HG03460 (cell line): Measurements from ENCODE around the gene FAM200C.

ENCODE experiments used
- ATAC-seq: cut with Tn5 transposase; IDR thresholded peaks from one replicate; pipeline ENCODE4 v1.9.1; 2021; ENCODE audit not compliant: unreplicated experiment

Gene FAM200C

DNA sequence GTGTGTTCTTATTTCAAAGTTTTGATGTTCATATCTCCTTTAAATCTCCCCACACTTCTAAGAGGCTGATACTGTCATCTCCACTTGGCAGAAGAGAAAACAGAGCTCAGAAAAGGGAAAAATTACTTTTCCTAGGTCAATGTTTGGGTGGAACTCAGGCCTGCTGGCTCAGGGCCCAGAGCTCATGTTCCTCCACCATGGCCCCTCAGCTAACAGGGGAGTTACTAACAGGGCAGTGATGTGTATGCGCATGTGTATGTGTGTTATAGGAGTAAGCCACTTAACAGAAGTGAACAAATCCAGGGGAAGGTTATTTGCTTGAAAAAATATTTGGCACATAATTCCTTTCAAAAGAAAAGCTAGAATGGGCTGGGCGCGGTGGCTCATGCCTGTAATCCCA is 32.0 kb downstream of the FAM200C start:
- ATAC-seq = no peak

DNA sequence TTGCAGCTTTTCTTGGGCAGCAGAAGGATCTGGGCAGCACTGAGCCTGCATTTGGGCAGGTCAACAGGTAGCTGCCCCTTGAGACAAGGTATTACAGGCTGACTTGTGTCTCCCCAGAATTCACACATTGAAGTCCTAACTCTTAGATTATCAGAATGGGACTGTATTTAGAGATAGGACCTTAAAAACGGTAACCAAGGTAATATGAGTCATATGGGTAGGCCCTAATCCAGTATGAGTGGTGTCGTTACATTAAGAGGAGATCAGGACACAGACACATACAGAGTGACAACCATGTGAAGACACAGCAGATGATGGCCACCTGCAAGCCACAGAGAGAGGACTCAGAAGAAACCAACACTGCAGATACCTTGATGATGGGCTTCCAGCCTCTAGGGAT is 32.6 kb downstream of the FAM200C start:
- no peak for ATAC-seq

DNA sequence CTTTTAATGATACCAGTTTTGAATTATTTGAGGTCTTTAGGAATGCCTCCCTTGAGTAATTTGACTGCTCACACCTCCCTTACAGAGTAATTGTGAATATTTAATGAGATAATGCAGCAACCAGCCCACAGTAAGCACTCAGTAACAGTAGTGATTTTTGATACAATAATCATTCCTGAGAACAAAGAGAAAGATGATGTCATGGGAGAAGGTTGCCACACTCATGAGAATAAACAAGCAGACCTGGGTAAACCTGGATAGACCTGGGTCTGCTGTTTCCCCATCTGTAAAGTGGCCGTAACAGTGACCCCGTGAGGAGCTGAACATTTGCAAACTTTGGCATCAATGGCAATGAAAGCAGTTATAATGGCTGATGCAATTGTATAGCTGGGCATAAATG is 33.6 kb downstream of the FAM200C start:
- no peak for ATAC-seq

DNA sequence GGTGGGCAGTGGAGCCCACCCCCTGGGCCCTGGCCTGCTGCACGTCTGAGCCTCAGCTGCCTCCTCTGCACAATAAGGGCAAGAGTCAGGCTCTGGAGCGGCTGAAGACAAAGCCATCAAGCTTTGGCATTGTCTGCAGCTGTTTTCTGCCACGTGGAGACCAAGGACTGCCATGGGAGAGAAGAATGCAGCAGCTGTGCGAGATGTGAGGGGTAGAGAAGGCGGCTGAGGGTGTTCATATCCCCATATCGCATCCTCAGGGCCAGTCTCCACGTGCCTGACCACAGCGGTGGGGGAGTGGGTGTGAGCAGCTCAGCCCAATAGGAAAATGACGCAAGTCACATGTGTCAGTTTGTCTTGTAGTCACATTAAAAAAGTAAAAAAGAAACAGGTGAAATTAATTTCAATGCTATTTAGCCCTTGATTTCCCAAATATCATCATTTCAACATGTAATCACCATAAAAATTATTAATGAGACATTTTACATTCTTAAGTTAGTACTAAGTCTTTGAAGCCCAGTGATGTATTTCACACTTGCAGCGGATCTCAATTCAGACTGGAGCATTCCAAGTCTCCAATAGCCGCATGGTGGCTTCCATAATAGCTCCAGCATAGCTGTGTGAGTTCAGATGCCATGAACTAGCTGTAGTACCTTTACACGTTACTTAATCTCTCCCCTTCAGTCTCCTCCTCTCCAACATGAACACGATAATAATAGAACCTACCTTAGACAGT is 36.0 kb downstream of the FAM200C start:
- no peak for ATAC-seq

DNA sequence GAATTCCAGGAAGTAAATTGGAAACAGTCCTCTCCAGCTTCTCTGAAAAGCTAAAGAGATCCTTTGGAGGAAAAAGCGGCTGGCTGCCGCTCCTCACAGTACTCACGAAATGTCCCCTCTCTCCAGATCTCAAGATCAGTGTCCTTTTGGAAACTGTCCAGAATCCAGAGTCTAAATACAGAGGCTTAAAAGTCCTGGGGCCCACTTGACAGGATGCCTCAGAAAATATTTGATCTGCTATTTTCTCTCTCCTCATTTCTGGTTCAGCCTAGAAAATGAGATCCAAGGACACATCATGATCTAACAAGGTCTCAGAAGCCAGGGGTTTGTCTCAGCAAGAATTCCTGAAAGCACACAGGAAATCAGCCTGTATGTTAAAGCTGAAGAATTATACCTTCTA is 36.6 kb downstream of the FAM200C start:
- no peak for ATAC-seq

DNA sequence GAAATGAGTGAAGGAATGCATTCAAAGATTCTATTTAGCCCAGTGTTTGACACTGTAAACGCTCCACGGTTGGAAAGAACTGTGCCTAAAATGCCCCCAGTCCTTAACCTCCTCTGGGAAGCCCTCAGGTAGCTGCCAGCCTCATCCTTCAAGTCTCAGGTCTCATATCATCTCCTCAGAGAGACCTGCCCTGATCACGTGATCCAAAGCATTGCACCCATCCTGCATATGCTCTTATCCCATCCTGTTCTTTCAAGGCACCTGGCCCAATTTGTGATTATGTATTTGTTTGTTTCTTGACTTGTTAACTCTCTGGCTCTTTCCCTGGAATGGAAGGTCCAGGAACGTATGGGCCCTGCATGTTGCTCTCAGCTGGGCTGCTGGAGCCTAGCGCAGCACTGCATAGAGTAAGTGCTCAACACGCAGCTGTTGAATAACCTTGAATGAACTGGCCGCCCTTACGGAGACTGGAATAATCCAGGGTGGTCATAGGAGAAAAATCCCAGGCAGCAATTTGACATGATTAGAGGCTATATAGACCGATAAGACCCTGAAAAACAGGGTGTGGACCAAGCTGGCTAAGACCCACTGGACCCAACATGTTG is 38.1 kb downstream of the FAM200C start:
- no peak for ATAC-seq

DNA sequence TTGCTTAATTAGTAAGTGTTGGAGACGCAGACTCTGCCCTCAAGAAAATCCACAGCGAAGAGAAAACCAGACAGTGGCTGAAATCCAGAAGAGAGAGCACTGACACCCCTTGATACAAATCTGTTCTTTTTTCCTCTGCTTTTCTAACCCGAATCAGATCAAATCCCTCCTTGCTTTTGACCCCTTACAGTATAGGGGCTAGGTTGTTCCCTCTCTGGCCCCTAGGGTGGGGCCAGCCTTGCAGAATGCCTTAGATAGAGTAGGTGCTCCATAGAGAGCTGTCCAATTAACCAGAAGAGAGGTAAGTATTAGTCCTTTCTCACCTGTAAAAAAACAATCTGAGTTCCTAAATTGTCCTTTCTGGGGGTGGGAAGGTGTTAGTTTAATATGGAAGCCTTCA is 39.5 kb downstream of the FAM200C start:
- ATAC-seq = no peak

DNA sequence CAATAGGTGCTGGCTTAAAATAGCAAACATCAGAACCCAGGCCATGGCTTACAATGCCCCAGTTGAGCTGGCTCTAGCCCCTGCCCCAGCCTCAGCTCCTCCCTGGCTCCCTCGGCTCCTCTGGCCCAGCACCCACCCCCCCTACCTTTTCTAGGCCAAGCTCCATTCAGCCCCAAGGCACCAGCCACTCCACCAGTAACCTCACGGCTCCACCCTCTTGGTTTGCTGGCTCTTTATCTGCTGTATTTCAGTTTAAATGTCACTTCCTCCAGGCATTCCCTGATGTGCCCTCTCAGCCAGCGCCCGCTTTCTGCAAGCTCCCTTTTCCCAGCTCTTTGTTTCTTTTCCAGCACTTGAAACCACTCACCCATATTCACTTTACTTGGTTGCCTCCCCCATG is 40.0 kb downstream of the FAM200C start:
- no peak for ATAC-seq

DNA sequence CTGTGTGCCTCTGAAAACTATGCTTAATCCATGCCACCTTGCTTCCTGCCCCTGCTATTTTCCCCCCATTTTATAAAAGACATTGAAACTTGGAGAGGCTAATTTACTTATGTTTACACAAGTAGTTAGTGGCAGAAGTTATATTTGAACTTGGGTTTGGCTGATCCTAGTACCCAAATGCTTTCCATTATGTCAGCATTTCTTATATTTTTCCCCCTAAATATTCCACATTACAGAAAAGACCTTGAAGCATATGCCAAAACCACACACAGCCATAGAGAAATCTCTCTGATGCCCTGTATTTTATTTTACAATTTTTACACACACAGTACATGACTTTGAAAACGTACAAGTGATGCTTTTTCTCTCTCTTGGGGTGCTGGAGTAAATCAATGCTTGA is 40.6 kb downstream of the FAM200C start:
- ATAC-seq = no peak

DNA sequence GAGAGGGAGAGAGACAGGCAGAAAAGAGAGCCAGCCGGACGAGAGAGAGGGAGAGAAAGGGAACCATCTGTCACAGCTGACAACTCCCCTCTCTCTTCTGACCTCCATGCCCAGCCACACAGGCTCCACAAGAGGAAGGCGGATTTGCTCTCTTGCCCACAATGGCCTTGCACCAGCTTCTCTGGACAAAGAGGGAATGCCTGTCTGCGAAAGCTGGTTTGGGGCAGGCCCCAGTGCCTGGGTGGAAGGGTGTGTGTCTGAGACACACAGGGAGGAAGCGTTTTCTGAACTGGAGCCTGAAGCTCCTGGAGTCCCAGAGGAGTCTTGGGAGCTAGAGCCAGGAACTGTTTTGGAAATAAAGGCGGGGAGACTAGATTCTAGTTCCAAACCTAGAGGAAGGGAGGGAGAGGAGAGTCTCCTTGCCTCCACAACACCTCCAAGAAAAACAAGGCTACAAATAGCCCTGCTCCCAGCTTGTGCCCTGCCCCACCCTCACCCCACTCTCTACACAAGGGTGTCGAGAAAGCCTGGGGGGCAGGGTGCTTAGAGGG is 41.9 kb downstream of the FAM200C start:
- no peak for ATAC-seq

DNA sequence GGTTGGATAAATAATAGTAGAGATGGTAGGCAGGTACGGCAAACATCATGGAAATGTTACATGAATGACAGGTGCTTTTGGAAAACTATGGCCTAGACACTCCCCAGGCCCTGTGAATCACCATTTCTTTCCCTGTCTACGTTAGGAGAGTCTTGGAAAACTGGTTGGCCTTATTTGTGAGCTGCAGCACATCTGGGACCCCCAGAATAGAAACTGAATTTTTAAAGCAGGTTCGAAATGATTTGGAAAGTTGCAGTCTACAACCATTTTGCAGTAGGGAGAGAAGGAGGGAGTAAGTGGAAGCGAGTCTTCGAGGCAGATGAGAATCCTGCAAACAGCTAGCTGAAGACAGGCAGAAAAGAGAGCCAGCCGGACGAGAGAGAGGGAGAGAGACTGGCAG is 42.5 kb downstream of the FAM200C start:
- ATAC-seq = no peak

DNA sequence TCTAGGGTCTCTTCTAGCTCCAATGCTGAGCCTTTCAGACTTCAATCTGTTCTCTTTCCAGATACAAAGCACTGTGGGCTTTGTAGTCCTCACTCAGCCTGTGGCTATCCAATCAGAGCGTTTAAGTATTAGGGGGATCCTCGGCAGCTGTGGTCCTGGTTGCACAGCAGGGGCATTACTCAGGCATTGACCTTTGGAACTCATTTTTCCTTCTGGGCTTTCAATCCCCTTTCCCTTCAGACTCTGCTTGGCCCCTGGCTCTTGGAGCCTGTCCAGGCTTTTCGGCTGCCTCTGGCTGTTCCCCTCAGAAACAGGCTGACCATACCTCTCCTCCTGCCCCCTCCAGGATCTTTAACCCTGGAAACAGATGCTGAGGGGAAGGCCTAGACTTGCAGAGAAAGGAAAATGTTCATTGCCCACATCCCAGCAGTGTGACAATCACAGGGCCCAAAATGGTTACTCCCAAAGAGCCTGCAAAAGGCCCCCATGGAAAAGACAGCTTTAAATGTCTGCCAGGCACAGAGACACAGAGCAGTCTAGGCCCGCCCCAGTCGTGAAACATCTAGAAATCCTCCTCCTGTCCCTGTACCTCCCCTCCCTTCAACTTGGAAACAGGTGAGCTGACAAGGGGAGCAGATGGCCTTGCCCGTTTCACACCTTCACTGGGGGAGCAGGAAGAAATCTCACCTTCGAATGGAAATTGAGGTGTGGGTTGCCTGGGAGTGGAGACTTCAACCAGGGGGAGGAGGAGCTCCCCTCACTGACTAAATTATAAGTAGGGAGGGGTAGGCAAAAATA is 43.1 kb downstream of the FAM200C start:
- no peak for ATAC-seq

DNA sequence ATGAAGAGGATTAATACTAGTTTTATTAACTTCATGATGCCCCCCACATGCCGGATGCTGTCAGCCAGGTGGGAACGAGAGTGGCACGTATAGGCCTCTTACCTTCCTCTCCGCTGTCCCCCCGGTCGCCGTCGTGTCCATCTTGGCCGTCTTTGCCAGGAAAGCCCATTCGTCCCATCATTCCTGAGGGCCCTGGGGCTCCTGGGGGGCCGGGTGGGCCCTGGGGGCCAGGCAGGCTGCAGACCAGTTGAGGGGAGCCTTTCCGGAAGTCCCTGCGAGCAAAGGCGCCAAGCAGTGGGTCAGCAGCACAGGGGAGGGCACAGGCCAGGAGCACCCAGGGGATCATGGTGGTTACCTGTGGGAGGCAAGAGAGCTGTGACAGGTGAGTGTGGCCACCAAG is 45.2 kb downstream of the FAM200C start:
- ATAC-seq = no peak

DNA sequence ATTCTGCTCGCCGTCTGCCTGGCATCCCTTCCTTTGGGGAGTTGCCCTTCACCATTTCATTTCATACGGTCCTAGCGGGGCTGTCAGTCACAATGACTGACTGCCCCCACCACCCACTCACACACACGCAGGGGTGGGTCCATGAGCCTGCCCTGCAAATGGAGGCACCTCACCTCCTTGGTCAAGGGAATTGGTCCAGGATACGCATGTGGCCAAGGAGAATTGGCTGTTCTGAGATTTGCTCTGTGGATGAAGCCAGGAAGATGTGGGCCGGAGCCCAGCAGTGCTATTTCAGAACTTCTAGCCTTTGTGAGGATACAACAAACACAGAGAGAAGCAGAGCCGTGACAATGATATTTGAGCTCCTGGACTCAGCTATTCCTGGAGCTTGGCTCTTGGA is 46.5 kb downstream of the FAM200C start:
- ATAC-seq = no peak

DNA sequence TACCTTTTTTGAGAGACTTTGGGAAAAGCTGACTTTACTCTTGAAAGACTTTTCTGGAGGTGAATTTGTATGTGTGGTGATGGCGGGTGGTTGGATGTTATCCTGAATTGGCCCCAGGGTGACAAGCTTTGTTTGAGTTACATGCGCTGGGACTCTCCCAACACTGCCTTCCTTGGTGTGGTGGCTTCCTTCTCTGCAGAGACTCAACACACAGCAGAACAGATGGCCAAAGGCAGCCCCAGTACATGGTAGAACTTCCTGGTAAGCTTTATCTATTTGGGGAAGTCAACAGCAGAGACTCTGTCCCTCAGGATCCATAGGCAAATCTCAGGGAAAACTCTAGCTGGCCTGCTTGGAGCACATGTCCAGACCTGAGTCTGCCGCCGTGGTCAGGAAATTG is 47.5 kb downstream of the FAM200C start:
- ATAC-seq = no peak

DNA sequence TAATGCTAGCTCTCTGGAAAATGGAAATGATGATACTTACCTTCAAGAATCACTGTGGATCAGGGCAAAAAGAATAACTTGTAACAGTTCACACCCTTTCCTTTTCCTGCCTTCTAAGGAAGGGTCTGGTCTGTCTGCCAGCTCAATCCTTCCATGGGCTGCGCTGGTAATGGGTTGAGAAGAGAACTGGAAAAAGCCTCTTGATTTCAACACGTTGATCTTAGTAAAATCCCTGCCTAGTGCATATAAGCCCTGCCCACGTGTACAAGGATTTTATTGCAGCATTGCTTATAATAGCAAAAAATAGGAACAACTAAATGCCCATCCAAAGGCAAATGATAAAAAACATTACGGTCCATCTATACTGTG is 49.9 kb downstream of the FAM200C start:
- ATAC-seq = no peak

DNA sequence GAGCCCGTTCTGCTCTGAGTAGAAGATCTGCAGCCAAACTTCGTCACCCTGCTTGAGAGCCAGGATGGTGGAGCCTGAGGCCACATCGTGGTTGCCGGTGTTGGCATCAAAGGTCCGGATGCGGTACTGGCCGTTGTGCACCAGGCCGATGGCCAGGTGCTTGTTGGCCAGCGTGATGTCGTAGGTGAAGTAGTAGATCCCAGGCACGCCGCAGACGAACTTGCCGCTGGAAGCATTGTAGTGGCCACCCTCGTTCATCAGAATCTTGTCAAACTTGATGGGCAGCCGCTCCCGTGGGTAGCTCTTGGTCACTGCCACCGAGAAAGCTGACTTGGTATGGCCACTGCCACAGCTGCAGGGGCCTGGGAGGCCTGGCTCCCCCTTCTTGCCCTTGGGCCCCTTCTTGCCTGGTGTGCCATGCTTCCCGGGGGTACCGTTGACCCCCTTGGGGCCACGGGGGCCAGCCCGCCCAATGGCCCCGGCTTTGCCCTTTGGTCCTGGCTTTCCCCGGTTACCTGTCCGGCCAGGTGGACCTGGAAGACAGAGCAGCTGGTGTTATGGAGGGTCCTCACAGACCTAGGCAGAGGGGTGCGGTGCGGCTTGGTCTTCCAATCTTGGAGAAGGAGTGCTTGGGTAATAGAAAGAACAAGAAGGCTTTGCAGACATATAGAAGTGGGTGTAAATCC is 50.5 kb downstream of the FAM200C start:
- ATAC-seq = no peak

DNA sequence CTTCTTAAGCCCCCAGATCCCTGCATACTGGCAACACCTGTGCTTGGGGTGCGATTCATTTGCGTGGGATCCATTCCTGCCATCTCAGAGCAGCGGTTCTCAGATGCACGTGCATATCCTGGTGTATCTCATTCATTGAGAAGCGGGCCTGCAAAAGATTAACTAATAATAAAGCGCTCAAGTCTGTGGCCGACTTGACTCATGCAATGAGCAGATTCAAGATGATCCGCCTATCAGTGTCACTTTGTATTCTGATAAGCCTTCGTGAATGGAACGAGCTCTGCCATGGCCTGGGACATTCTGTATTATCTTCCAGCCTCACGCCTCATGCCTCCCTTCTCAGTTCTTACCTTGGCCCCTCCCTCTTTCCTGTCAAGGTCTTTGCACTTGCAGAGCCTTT is 51.8 kb downstream of the FAM200C start:
- no peak for ATAC-seq

DNA sequence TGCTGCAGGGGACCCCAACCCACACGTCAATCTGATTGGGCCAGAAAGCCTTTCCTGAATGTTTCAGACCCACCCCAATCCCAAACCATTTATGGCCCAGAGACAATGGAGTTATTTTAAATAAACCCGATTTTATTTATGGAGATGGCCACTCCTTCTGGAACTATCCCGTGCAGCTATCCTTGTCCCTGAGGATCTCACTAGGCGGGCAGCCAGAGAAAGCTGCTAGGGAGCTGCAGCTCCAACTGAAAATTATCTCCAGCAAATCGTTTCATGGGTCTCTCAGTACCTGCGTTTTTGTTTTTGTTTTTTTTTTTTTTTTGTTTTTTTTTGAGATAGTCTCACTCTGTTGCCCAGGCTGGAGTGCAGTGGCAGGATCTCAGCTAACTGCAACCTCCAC is 52.4 kb downstream of the FAM200C start:
- ATAC-seq = no peak
